Measurements from ENCODE around the gene GPR39.

The GPR39 gene

GRCh38 chr2:132668189-132668823, 251.7 kb downstream of the GPR39 start:
- no peak for ATAC-seq
- Mint-ChIP-seq H3K27me3 (peaks cover 27% of the 10 kb centered on the region), H3K9me3 (no peaks in the 10 kb centered on the region), H3K36me3 (ENCODE audit: low read depth) (no peaks in the 10 kb centered on the region), H3K4me3 (no peak overlapping the region), H3K4me1 (no peaks in the 10 kb centered on the region), H3K27ac (no peak overlapping the region)
- DNase-seq, result no peak

GRCh38 chr2:132668987-132669907, 252.6 kb downstream of the GPR39 start:
- Mint-ChIP-seq H3K9me3 (no peaks in the 10 kb centered on the region), H3K4me1 (no peaks in the 10 kb centered on the region), H3K4me3 (no peak overlapping the region), H3K36me3 (ENCODE audit: low read depth) (no peaks in the 10 kb centered on the region), H3K27ac (no peak overlapping the region), H3K27me3 (peaks cover 27% of the 10 kb centered on the region)
- no peak for ATAC-seq
- DNase-seq, result no peak

- no peak within 1 kb of the TSS for H3K4me3 Mint-ChIP-seq
These were observed 253.4 kb downstream of the GPR39 start, which contains the start of gene LYPD1 for GRCh38 chr2:132669908-132670495. LYPD1 (minus strand) TSS chr2:132670205; CDS start chr2:132669932, 273 bp downstream.

GRCh38 chr2:132670496-132671150, 254.0 kb downstream of the GPR39 start:
- no peaks in the 10 kb centered on the region for H3K36me3 Mint-ChIP-seq (ENCODE audit: low read depth)
- DNase-seq (no peak), ATAC-seq (no peak)
- H3K27me3 Mint-ChIP-seq, result peaks cover 30% of the 10 kb centered on the region
- H3K9me3 Mint-ChIP-seq, result no peaks in the 10 kb centered on the region
- H3K4me1 Mint-ChIP-seq, result no peaks in the 10 kb centered on the region
- no peak overlapping the region for H3K27ac Mint-ChIP-seq
- H3K4me3 Mint-ChIP-seq, result no peak overlapping the region

More at GRCh38 chr2:132669908-132670495, 253.4 kb downstream of the GPR39 start, which contains the start of gene LYPD1:
- no peak for DNase-seq
- no peaks in the 10 kb centered on the region for H3K9me3 Mint-ChIP-seq
- H3K27ac Mint-ChIP-seq, result no peak within 1 kb of the TSS
- no peaks in the 10 kb centered on the region for H3K4me1 Mint-ChIP-seq
- peaks cover 30% of the 10 kb centered on the region for H3K27me3 Mint-ChIP-seq
- H3K36me3 Mint-ChIP-seq (ENCODE audit: low read depth), result no peaks in the 10 kb centered on the region
- no peak for ATAC-seq

GRCh38 chr2:132671151-132671835, 254.7 kb downstream of the GPR39 start:
- H3K4me1 Mint-ChIP-seq, result no peaks in the 10 kb centered on the region
- ATAC-seq, result no peak
- H3K4me3 Mint-ChIP-seq, result no peak overlapping the region
- DNase-seq, result no peak
- H3K27ac Mint-ChIP-seq, result no peak overlapping the region
- H3K9me3 Mint-ChIP-seq, result no peaks in the 10 kb centered on the region
- H3K27me3 Mint-ChIP-seq, result peaks cover 26% of the 10 kb centered on the region
- no peaks in the 10 kb centered on the region for H3K36me3 Mint-ChIP-seq (ENCODE audit: low read depth)

GRCh38 chr2:132676999-132677398, 260.4 kb downstream of the GPR39 start:
- ATAC-seq (no peak), DNase-seq (no peak)
- no peak overlapping the region for H3K27ac Mint-ChIP-seq
- no peaks in the 10 kb centered on the region for H3K9me3 Mint-ChIP-seq
- H3K4me3 Mint-ChIP-seq, result no peak overlapping the region
- no peaks in the 10 kb centered on the region for H3K4me1 Mint-ChIP-seq
- H3K27me3 Mint-ChIP-seq, result peaks cover 11% of the 10 kb centered on the region
- no peaks in the 10 kb centered on the region for H3K36me3 Mint-ChIP-seq (ENCODE audit: low read depth)

- H3K4me1 Mint-ChIP-seq, result no peaks in the 10 kb centered on the region
- ATAC-seq (no peak), DNase-seq (no peak)
- H3K27ac Mint-ChIP-seq, result no peak overlapping the region
- H3K36me3 Mint-ChIP-seq (ENCODE audit: low read depth), result no peaks in the 10 kb centered on the region
- H3K4me3 Mint-ChIP-seq, result no peak overlapping the region
- H3K9me3 Mint-ChIP-seq, result no peaks in the 10 kb centered on the region
- H3K27me3 Mint-ChIP-seq, result peaks cover 7% of the 10 kb centered on the region
These were observed 261.1 kb downstream of the GPR39 start for GRCh38 chr2:132677661-132678060.

- DNase-seq (no peak), ATAC-seq (no peak)
- Mint-ChIP-seq H3K27ac (no peak overlapping the region), H3K27me3 (peaks cover 3% of the 10 kb centered on the region), H3K4me3 (no peak overlapping the region), H3K9me3 (no peaks in the 10 kb centered on the region), H3K36me3 (ENCODE audit: low read depth) (no peaks in the 10 kb centered on the region), H3K4me1 (no peaks in the 10 kb centered on the region)
These were observed 261.9 kb downstream of the GPR39 start for GRCh38 chr2:132678483-132678882.

- no peak for DNase-seq
- no peaks in the 10 kb centered on the region for H3K27me3 Mint-ChIP-seq
- no peak overlapping the region for H3K4me3 Mint-ChIP-seq
- no peaks in the 10 kb centered on the region for H3K36me3 Mint-ChIP-seq (ENCODE audit: low read depth)
- no peaks in the 10 kb centered on the region for H3K4me1 Mint-ChIP-seq
- H3K9me3 Mint-ChIP-seq, result no peaks in the 10 kb centered on the region
- H3K27ac Mint-ChIP-seq, result no peak overlapping the region
- no peak for ATAC-seq
These were observed 263.9 kb downstream of the GPR39 start for GRCh38 chr2:132680544-132680943.

GRCh38 chr2:132681766-132682165, 265.2 kb downstream of the GPR39 start:
- no peak overlapping the region for H3K4me3 Mint-ChIP-seq

GRCh38 chr2:132690664-132691303, 274.2 kb downstream of the GPR39 start:
- Mint-ChIP-seq H3K4me1 (no peaks in the 10 kb centered on the region), H3K4me3 (no peak overlapping the region), H3K27ac (no peak overlapping the region), H3K27me3 (no peaks in the 10 kb centered on the region), H3K36me3 (ENCODE audit: low read depth) (no peaks in the 10 kb centered on the region), H3K9me3 (peaks cover 4% of the 10 kb centered on the region)
- DNase-seq (no peak), ATAC-seq (no peak)

More at GRCh38 chr2:132681766-132682165, 265.2 kb downstream of the GPR39 start:
- Mint-ChIP-seq H3K9me3 (no peaks in the 10 kb centered on the region), H3K4me1 (no peaks in the 10 kb centered on the region), H3K27me3 (no peaks in the 10 kb centered on the region), H3K36me3 (ENCODE audit: low read depth) (no peaks in the 10 kb centered on the region), H3K27ac (no peak overlapping the region)
- no peak for ATAC-seq
- DNase-seq, result no peak

- Mint-ChIP-seq H3K4me1 (no peaks in the 10 kb centered on the region), H3K27ac (no peak overlapping the region), H3K9me3 (peaks cover 4% of the 10 kb centered on the region), H3K4me3 (no peak overlapping the region), H3K27me3 (no peaks in the 10 kb centered on the region), H3K36me3 (ENCODE audit: low read depth) (no peaks in the 10 kb centered on the region)
- DNase-seq, result no peak
- ATAC-seq, result no peak
These were observed 275.0 kb downstream of the GPR39 start for GRCh38 chr2:132691556-132691955.

GRCh38 chr2:132692816-132693215, 276.2 kb downstream of the GPR39 start:
- H3K27ac Mint-ChIP-seq, result no peak overlapping the region
- H3K4me3 Mint-ChIP-seq, result no peak overlapping the region
- H3K27me3 Mint-ChIP-seq, result no peaks in the 10 kb centered on the region
- ATAC-seq, result no peak
- DNase-seq, result no peak
- peaks cover 4% of the 10 kb centered on the region for H3K9me3 Mint-ChIP-seq
- no peaks in the 10 kb centered on the region for H3K36me3 Mint-ChIP-seq (ENCODE audit: low read depth)
- no peaks in the 10 kb centered on the region for H3K4me1 Mint-ChIP-seq

Data from activated naive CD8-positive, alpha-beta T cell treated with anti-CD3 and anti-CD28 coated beads, Interleukin-2, amount 50 U/mL, for 24 hours (primary cell).